ENCODE results near the gene XRRA1.
"Not testable (repeated sequence)": the region's sequence is repeated elsewhere in the genome, so short reads cannot be mapped to it uniquely, and the experiment has no call there.

DNA sequence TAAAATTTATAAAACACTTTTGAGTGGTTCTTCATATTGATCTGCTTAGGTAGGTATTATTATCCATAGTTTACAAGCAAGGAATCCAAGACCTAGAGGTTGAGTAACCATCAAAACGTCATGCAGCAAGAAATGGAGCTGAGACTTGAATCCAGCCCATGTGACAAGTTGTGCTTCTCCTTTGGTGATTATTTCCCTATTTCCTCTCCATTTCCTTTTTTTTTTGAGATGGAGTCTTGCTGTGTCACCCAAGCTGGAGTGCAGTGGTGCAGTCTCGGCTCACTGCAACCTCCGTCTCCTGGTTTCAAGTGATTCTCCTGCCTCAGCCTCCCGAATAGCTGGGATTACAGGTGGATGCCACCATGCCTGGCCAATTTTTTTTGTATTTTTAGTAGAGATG is 41.3 kb upstream of the XRRA1 start:
- TF ChIP-seq, protein P1, sequence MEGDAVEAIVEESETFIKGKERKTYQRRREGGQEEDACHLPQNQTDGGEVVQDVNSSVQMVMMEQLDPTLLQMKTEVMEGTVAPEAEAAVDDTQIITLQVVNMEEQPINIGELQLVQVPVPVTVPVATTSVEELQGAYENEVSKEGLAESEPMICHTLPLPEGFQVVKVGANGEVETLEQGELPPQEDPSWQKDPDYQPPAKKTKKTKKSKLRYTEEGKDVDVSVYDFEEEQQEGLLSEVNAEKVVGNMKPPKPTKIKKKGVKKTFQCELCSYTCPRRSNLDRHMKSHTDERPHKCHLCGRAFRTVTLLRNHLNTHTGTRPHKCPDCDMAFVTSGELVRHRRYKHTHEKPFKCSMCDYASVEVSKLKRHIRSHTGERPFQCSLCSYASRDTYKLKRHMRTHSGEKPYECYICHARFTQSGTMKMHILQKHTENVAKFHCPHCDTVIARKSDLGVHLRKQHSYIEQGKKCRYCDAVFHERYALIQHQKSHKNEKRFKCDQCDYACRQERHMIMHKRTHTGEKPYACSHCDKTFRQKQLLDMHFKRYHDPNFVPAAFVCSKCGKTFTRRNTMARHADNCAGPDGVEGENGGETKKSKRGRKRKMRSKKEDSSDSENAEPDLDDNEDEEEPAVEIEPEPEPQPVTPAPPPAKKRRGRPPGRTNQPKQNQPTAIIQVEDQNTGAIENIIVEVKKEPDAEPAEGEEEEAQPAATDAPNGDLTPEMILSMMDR (IDR thresholded peaks at IDR 0.05): not testable (repeated sequence)
- not testable (repeated sequence) for TF ChIP-seq POLR2AphosphoS5 (IDR thresholded peaks at IDR 0.05; ENCODE audit: insufficient read depth in 1 of 2, low read depth in 1 of 2); POLR2A (IDR thresholded peaks at IDR 0.05)
